Measurements from ENCODE around the gene FMNL2. TPM values are rescaled to one million over a fixed set of nuclear protein-coding genes. Genes with fewer than 3 reads are reported as not detected.
A peak's percentile ranks its signal among the peaks of the same experiment; 100 is the strongest.

The FMNL2 gene
- total RNA-seq, 2 experiments from 2014 or later, result 2.5 to 2.7 TPM

DNA sequence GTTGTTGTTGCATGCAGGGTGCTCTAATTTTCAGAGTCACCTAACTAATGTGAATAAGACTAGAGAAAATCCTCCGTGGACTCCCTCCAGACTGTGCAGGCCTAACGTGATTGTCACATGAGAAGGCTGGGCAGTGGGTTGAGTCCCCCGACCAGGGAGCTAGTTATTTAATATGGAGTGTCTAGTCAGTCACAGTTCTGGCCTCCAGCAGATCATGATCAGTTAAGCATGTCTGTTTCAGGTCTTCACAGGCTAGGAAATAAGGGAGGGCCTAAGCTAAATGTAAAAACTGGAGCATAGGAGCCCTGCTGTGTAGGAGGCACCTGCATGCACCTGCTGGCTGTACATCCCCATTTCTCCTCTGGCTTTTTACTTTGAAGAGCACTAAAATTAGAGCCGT, 295.5 kb downstream of the FMNL2 start:
- no peaks in the 10 kb centered on the region for H3K9me3 Mint-ChIP-seq
- CTCF ChIA-PET, result no interaction called here
- no peak for DNase-seq
- H3K4me3 Mint-ChIP-seq, result no peak overlapping the region
- H3K4me1 Mint-ChIP-seq (ENCODE audit: low read depth), result peaks cover 4% of the 10 kb centered on the region
- intact Hi-C loops (cut with micrococcal nuclease), result no loop called here
- H3K27me3 Mint-ChIP-seq (ENCODE audit: low read depth), result peaks cover 2% of the 10 kb centered on the region
- H3K27ac Mint-ChIP-seq, result no peak overlapping the region
- no peaks in the 10 kb centered on the region for H3K36me3 Mint-ChIP-seq (ENCODE audit: low read depth)

- Mint-ChIP-seq H3K4me1 (ENCODE audit: low read depth) (peaks cover 7% of the 10 kb centered on the region), H3K36me3 (ENCODE audit: low read depth) (no peaks in the 10 kb centered on the region), H3K9me3 (no peaks in the 10 kb centered on the region), H3K4me3 (no peak overlapping the region), H3K27ac (no peak overlapping the region), H3K27me3 (ENCODE audit: low read depth) (no peaks in the 10 kb centered on the region)
- CTCF ChIA-PET, result interaction anchor here (0.6 to 0.9 kb wide), 2 partner anchors 23 to 457 kb away, joined by 3 read pairs; no protein-coding TSS in a partner anchor
- intact Hi-C loops (cut with micrococcal nuclease), result no loop called here
- no peak for DNase-seq
Measured at GRCh38 chr2:152632736-152633135, 297.8 kb downstream of the FMNL2 start.

DNA sequence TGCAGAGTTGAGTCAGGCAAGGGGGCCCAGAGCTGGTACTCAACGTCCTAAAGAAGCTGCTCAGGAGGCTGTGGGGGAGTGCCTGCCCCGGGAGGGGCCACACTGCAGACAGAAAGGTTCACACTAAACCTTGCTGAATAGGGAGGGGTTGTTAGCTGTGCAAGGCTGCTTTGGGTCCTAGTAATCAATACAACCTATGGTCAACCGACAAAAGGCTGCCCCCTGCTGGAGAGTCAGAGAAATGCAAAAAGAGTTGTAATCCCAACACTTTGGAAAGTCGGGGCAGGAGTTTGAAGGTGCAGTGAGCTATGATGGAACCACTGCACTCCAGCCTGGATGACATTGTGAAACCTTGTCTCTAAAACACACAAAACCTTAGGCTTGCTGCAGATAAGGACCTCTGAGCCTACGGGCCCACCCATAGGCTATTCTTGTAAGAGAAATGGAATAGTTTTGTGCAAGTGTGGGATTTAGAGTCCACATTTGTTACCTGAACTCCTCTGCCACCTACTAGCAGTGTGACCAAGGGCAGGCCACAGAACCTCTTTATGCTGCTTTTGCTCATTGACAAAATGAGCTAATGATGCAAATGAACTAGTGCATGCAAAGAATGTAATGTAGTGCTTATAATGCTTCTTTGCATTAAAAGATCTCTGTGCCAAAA, 300.8 kb downstream of the FMNL2 start:
- no peaks in the 10 kb centered on the region for H3K9me3 Mint-ChIP-seq
- H3K27me3 Mint-ChIP-seq (ENCODE audit: low read depth), result no peaks in the 10 kb centered on the region
- intact Hi-C loops (cut with micrococcal nuclease), result loop anchor here (1.0 to 5.0 kb wide), 5 partner anchors 228 to 598 kb away; partner anchors contain the start of gene FMNL2
- H3K4me1 Mint-ChIP-seq (ENCODE audit: low read depth), result peaks cover 3% of the 10 kb centered on the region
- no peak overlapping the region for H3K4me3 Mint-ChIP-seq
- CTCF ChIA-PET, result interaction anchor here (0.7 to 3.1 kb wide), 38 partner anchors 10 to 608 kb away, joined by 3 to 34 read pairs (median 3); partner anchors contain the start of gene STAM2
- H3K36me3 Mint-ChIP-seq (ENCODE audit: low read depth), result no peaks in the 10 kb centered on the region
- peak; percentile 82 for DNase-seq
- H3K27ac Mint-ChIP-seq, result no peak overlapping the region

GRCh38 chr2:152637251-152637650, 302.3 kb downstream of the FMNL2 start:
- intact Hi-C loops (cut with micrococcal nuclease), result loop anchor here (5.0 kb wide), 2 partner anchors 230 to 300 kb away; partner anchors contain the start of gene FMNL2
- CTCF ChIA-PET, result interaction anchor here (0.8 kb wide), 1 partner anchor 599 kb away, joined by 3 read pairs; no protein-coding TSS in a partner anchor
- Mint-ChIP-seq H3K36me3 (ENCODE audit: low read depth) (peaks cover 1% of the 10 kb centered on the region), H3K27ac (no peak overlapping the region), H3K4me3 (no peak overlapping the region), H3K4me1 (ENCODE audit: low read depth) (peaks cover 3% of the 10 kb centered on the region), H3K9me3 (no peaks in the 10 kb centered on the region), H3K27me3 (ENCODE audit: low read depth) (no peaks in the 10 kb centered on the region)
- DNase-seq, result no peak

GRCh38 chr2:152638056-152638455, 303.1 kb downstream of the FMNL2 start:
- Mint-ChIP-seq H3K4me3 (no peak overlapping the region), H3K9me3 (no peaks in the 10 kb centered on the region), H3K27me3 (ENCODE audit: low read depth) (no peaks in the 10 kb centered on the region), H3K27ac (no peak overlapping the region), H3K4me1 (ENCODE audit: low read depth) (peaks cover 3% of the 10 kb centered on the region), H3K36me3 (ENCODE audit: low read depth) (peaks cover 1% of the 10 kb centered on the region)
- no peak for DNase-seq
- CTCF ChIA-PET, result interaction anchor here (0.7 to 0.8 kb wide), 2 partner anchors 462 to 600 kb away, joined by 3 read pairs; partner anchors contain the start of gene STAM2
- intact Hi-C loops (cut with micrococcal nuclease), result loop anchor here (5.0 kb wide), 2 partner anchors 231 to 301 kb away; partner anchors contain the start of gene FMNL2

GRCh38 chr2:152638590-152638989, 303.6 kb downstream of the FMNL2 start:
- intact Hi-C loops (cut with micrococcal nuclease), result loop anchor here (5.0 kb wide), 2 partner anchors 231 to 301 kb away; partner anchors contain the start of gene FMNL2
- Mint-ChIP-seq H3K27me3 (ENCODE audit: low read depth) (no peaks in the 10 kb centered on the region), H3K9me3 (no peaks in the 10 kb centered on the region), H3K4me1 (ENCODE audit: low read depth) (peaks cover 3% of the 10 kb centered on the region), H3K36me3 (ENCODE audit: low read depth) (peaks cover 1% of the 10 kb centered on the region), H3K4me3 (no peak overlapping the region), H3K27ac (no peak overlapping the region)
- DNase-seq, result no peak
- CTCF ChIA-PET, result interaction anchor here (0.9 kb wide), 1 partner anchor 469 kb away, joined by 4 read pairs; no protein-coding TSS in a partner anchor

GRCh38 chr2:152644189-152644873, 309.4 kb downstream of the FMNL2 start:
- H3K4me1 Mint-ChIP-seq (ENCODE audit: low read depth), result no peaks in the 10 kb centered on the region
- H3K27ac Mint-ChIP-seq, result no peak overlapping the region
- H3K9me3 Mint-ChIP-seq, result no peaks in the 10 kb centered on the region
- DNase-seq, result no peak
- intact Hi-C loops (cut with micrococcal nuclease), result no loop called here
- H3K27me3 Mint-ChIP-seq (ENCODE audit: low read depth), result no peaks in the 10 kb centered on the region
- CTCF ChIA-PET, result interaction anchor here (0.9 kb wide), 1 partner anchor 11 kb away, joined by 3 read pairs; no protein-coding TSS in a partner anchor
- H3K36me3 Mint-ChIP-seq (ENCODE audit: low read depth), result peaks cover 3% of the 10 kb centered on the region
- H3K4me3 Mint-ChIP-seq, result no peak overlapping the region

DNA sequence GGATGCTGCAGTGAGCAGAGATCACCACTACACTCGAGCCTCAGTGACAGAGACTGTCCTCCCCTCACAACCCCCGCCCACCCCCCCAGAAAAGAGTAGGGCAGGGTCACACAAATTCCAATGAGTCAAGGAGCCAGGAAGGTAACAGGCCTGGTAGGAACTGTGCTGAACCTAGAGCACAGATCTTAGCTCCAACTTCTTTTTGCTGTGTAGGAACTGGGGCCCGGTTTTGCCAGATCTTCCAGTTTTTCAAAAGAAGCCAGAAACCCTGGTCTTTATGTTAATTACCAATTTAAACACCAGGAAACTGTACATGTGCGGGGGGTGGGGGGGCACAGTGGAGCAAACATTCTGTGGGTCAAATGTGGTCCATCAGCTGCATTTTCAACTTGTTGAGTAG, 311.3 kb downstream of the FMNL2 start:
- CTCF ChIA-PET, result interaction anchor here (0.6 to 0.8 kb wide), 2 partner anchors 11 to 215 kb away, joined by 3 to 5 read pairs; no protein-coding TSS in a partner anchor
- no peaks in the 10 kb centered on the region for H3K27me3 Mint-ChIP-seq (ENCODE audit: low read depth)
- DNase-seq, result no peak
- intact Hi-C loops (cut with micrococcal nuclease), result no loop called here
- H3K4me3 Mint-ChIP-seq, result no peak overlapping the region
- peaks cover 6% of the 10 kb centered on the region for H3K36me3 Mint-ChIP-seq (ENCODE audit: low read depth)
- H3K27ac Mint-ChIP-seq, result no peak overlapping the region
- H3K4me1 Mint-ChIP-seq (ENCODE audit: low read depth), result no peaks in the 10 kb centered on the region
- H3K9me3 Mint-ChIP-seq, result no peaks in the 10 kb centered on the region

GRCh38 chr2:152646775-152647174, 311.8 kb downstream of the FMNL2 start:
- CTCF ChIA-PET, result interaction anchor here (0.6 to 0.8 kb wide), 2 partner anchors 12 to 215 kb away, joined by 3 to 5 read pairs; no protein-coding TSS in a partner anchor
- H3K36me3 Mint-ChIP-seq (ENCODE audit: low read depth), result peaks cover 4% of the 10 kb centered on the region
- no peaks in the 10 kb centered on the region for H3K27me3 Mint-ChIP-seq (ENCODE audit: low read depth)
- intact Hi-C loops (cut with micrococcal nuclease), result no loop called here
- H3K4me1 Mint-ChIP-seq (ENCODE audit: low read depth), result no peaks in the 10 kb centered on the region
- H3K9me3 Mint-ChIP-seq, result no peaks in the 10 kb centered on the region
- no peak overlapping the region for H3K4me3 Mint-ChIP-seq
- no peak for DNase-seq
- no peak overlapping the region for H3K27ac Mint-ChIP-seq

GRCh38 chr2:152647552-152647951, 312.6 kb downstream of the FMNL2 start:
- intact Hi-C loops (cut with micrococcal nuclease), result no loop called here
- CTCF ChIA-PET, result interaction anchor here (0.6 to 2.2 kb wide), 2 partner anchors 12 to 457 kb away, joined by 4 to 10 read pairs; no protein-coding TSS in a partner anchor
- Mint-ChIP-seq H3K27ac (no peak overlapping the region), H3K27me3 (ENCODE audit: low read depth) (no peaks in the 10 kb centered on the region), H3K9me3 (no peaks in the 10 kb centered on the region), H3K4me1 (ENCODE audit: low read depth) (no peaks in the 10 kb centered on the region), H3K36me3 (ENCODE audit: low read depth) (peaks cover 7% of the 10 kb centered on the region), H3K4me3 (no peak overlapping the region)
- DNase-seq, result no peak

DNA sequence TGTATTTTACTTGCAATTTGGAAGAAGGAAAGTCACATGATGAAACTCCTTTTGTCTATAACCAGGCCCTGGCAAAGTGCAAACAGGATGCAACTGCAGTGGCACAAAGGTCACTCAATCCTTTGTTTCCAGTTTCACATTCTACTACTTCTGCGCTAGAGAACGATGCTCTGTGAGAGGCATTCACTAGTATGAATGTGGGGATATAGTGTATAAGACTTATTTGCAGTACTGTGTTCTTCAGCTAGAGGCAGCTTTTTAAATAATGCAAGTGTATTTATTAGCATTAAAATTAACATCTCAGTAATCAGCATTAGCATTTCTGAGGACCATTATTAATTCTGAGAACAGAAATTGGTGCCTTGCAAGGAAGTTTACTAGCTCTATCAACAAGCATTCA, 313.4 kb downstream of the FMNL2 start:
- Mint-ChIP-seq H3K4me3 (no peak overlapping the region), H3K36me3 (ENCODE audit: low read depth) (peaks cover 7% of the 10 kb centered on the region), H3K27ac (no peak overlapping the region), H3K4me1 (ENCODE audit: low read depth) (no peaks in the 10 kb centered on the region), H3K27me3 (ENCODE audit: low read depth) (no peaks in the 10 kb centered on the region), H3K9me3 (no peaks in the 10 kb centered on the region)
- no peak for DNase-seq
- CTCF ChIA-PET, result interaction anchor here (1.0 to 2.2 kb wide), 2 partner anchors 9 to 13 kb away, joined by 3 to 10 read pairs; no protein-coding TSS in a partner anchor
- intact Hi-C loops (cut with micrococcal nuclease), result no loop called here

GRCh38 chr2:152649997-152650396, 315.0 kb downstream of the FMNL2 start:
- intact Hi-C loops (cut with micrococcal nuclease), result no loop called here
- Mint-ChIP-seq H3K27me3 (ENCODE audit: low read depth) (no peaks in the 10 kb centered on the region), H3K4me3 (no peak overlapping the region), H3K9me3 (no peaks in the 10 kb centered on the region), H3K4me1 (ENCODE audit: low read depth) (no peaks in the 10 kb centered on the region), H3K27ac (no peak overlapping the region), H3K36me3 (ENCODE audit: low read depth) (peaks cover 11% of the 10 kb centered on the region)
- CTCF ChIA-PET, result no interaction called here
- DNase-seq, result no peak

Measured in activated naive CD4-positive, alpha-beta T cell treated with anti-CD3 and anti-CD28 coated beads for 36 hours (primary cell).